Measurements from ENCODE around the gene SDHB.

DNA sequence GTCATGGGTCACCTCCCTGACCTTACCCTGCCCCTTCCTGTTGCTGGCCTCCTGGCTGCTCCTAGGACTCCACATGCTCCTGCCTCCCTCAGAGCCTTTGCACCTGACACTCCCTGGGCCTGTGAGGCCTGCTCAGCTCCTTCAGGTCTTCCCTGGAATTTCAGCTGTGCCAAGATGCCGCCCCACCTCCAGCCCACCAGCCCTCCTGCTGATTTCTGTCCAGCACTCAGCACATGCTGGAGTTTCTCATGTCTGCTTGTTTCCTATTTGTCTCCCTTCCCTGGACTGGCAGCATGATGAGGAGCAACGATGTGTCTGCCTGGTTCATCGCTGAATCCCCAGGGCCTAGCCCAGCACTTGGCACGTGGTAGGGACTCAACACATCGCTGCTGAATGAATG lies 76.5 kb downstream of the SDHB start:
- TF ChIP-seq, protein P1, sequence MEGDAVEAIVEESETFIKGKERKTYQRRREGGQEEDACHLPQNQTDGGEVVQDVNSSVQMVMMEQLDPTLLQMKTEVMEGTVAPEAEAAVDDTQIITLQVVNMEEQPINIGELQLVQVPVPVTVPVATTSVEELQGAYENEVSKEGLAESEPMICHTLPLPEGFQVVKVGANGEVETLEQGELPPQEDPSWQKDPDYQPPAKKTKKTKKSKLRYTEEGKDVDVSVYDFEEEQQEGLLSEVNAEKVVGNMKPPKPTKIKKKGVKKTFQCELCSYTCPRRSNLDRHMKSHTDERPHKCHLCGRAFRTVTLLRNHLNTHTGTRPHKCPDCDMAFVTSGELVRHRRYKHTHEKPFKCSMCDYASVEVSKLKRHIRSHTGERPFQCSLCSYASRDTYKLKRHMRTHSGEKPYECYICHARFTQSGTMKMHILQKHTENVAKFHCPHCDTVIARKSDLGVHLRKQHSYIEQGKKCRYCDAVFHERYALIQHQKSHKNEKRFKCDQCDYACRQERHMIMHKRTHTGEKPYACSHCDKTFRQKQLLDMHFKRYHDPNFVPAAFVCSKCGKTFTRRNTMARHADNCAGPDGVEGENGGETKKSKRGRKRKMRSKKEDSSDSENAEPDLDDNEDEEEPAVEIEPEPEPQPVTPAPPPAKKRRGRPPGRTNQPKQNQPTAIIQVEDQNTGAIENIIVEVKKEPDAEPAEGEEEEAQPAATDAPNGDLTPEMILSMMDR (IDR thresholded peaks at IDR 0.05), result no peak
- TF ChIP-seq EZH2 (IDR thresholded peaks at IDR 0.05; ENCODE audit: borderline replicate concordance, insufficient read depth, low read depth, low read length, poor library complexity, severe bottlenecking), result no peak

Data from B cell (primary cell).